ENCODE results near the gene ZNF10.

Gene ZNF10

GRCh38 chr12:133192847-133193246 is 62.4 kb downstream of the ZNF10 start:
- no peak for DNase-seq (ENCODE audit: low read depth in 3 of 3, low spot score in 1 of 3)

GRCh38 chr12:133201888-133202287 is 71.5 kb downstream of the ZNF10 start:
- DNase-seq (ENCODE audit: low read depth in 3 of 3, low spot score in 1 of 3), result no peak

GRCh38 chr12:133202493-133203343 is 72.3 kb downstream of the ZNF10 start:
- no peak for DNase-seq (ENCODE audit: low read depth in 3 of 3, low spot score in 1 of 3)

- no peak for DNase-seq (ENCODE audit: low read depth in 3 of 3, low spot score in 1 of 3)
Measured at GRCh38 chr12:133203344-133204263, 73.2 kb downstream of the ZNF10 start.

- DNase-seq (ENCODE audit: low read depth in 3 of 3, low spot score in 1 of 3), result no peak
Measured at GRCh38 chr12:133204264-133204603, 73.8 kb downstream of the ZNF10 start.

GRCh38 chr12:133206390-133206789 is 76.0 kb downstream of the ZNF10 start:
- no peak for DNase-seq (ENCODE audit: low read depth in 3 of 3, low spot score in 1 of 3)
